SH-SY5Y (cell line): ENCODE results near the gene PCSK2.

Experiments used
- GATA2 ChIP-seq: IDR thresholded peaks from 2 replicates; pipeline ENCODE4 v1.6.1; 2011; ENCODE audit warnings: mild to moderate bottlenecking, low read depth, low read length
- GATA3 ChIP-seq: IDR thresholded peaks from 2 replicates; pipeline ENCODE4 v1.6.1; 2011; ENCODE audit warnings: low read depth, mild to moderate bottlenecking, low read length, moderate library complexity

DNA sequence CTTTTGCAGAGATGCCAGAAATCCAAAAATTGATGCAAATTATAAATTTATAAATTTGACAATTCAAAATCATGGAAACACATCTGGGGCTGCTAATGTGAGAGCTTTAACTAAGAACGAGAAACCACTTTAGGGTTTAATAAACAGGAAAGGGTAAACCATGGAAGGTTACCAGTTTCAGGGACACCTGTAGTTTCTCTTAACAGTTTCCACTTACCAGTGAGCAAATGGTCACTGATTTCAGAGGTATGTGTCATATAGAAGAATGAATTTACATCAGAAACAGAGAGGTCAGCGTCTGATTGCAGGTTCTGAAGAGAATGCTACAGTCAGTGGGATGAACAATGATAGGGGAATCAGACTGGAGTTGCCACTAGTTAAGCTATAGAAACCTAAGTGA lies 24.8 kb upstream of the PCSK2 start:
- TF ChIP-seq GATA2 (no peak), GATA3 (no peak)
